AG04450 (cell line): Measurements from ENCODE around the gene PITRM1. TPM values are rescaled to one million over a fixed set of nuclear protein-coding genes. Genes with fewer than 3 reads are reported as not detected.

Source experiments
- CTCF ChIA-PET: fragments of 300-600, 350-600 bp; formaldehyde crosslinking; extraction: SDS; loops from one replicate; lab custom pipeline; 2022; ENCODE audit warnings: antibody characterized with exemption, inconsistent platforms; lab: Charles Lee
- POLR2A ChIA-PET: fragments of 350-600 bp; formaldehyde crosslinking; extraction: SDS; loops from one replicate; lab custom pipeline; 2021; ENCODE audit warnings: antibody characterized with exemption, inconsistent platforms; lab: Yijun Ruan, JAX
- DNase-seq: peaks from one replicate; pipeline ENCODE4 v3.0.0-alpha.2; 2011; ENCODE audit warnings: low read depth, low spot score
- H3K27ac ChIP-seq: one replicate; pipeline ENCODE4 v1.5.1; 2012; ENCODE audit warnings: low read depth, low read length, control low read depth
- H3K27me3 ChIP-seq: one replicate; pipeline ENCODE4 v1.6.0; 2012; ENCODE audit warnings: low read length; ENCODE audit not compliant: control insufficient read depth, insufficient read depth
- H3K4me3 ChIP-seq: 2 replicates; pipeline ENCODE4 v1.5.1; 2011; ENCODE audit warnings: mild to moderate bottlenecking, low read depth, low read length, control low read depth
- H3K9me3 ChIP-seq: 2 replicates; pipeline ENCODE4 v1.5.1; 2012; ENCODE audit warnings: low read length; ENCODE audit not compliant: control insufficient read depth, insufficient read depth
- CTCF ChIP-seq: IDR thresholded peaks from 2 replicates; pipeline ENCODE4 v1.5.1; 2011; ENCODE audit warnings: low read depth, low read length, control low read depth, inconsistent platforms
- polyA plus RNA-seq: library from polyadenylated mRNA; depleted of rRNA; stranded (reverse); fragments of >200 nt; gene quantifications from 2 replicates; pipeline ENCODE4 v1.2.3, GENCODE V29; 2011

The PITRM1 gene
- polyA plus RNA-seq, 1 experiment, result 52.8 TPM

- no peak overlapping the region for H3K4me3 ChIP-seq
- H3K27ac ChIP-seq, result no peak overlapping the region
- TF ChIP-seq CTCF, result no peak
- no peaks in the 10 kb centered on the region for H3K27me3 ChIP-seq
- DNase-seq, result no peak
- peaks cover 14% of the 10 kb centered on the region; the same call in 1 of the 2 replicates for H3K9me3 ChIP-seq
- POLR2A ChIA-PET, result interaction anchor here (0.6 kb wide), 1 partner anchor 121 kb away, joined by 6 read pairs; no protein-coding TSS in a partner anchor
- CTCF ChIA-PET, result no interaction called here
These were observed 69.7 kb downstream of the PITRM1 start for GRCh38 chr10:3102720-3103427.

GRCh38 chr10:3100856-3101640 is 71.5 kb downstream of the PITRM1 start:
- CTCF ChIA-PET, result interaction anchor here (0.6 to 0.7 kb wide), 2 partner anchors 57 to 72 kb away, joined by 3 to 4 read pairs; no protein-coding TSS in a partner anchor

GRCh38 chr10:3100093-3100792 is 72.3 kb downstream of the PITRM1 start:
- Histone ChIP-seq H3K4me3 (no peak overlapping the region), H3K27me3 (no peaks in the 10 kb centered on the region), H3K9me3 (peaks cover 14% of the 10 kb centered on the region; the same call in 1 of the 2 replicates), H3K27ac (no peak overlapping the region)
- ChIA-PET POLR2A (no interaction called here), CTCF (interaction anchor here (0.7 kb wide), 1 partner anchor 56 kb away, joined by 3 read pairs; no protein-coding TSS in a partner anchor)
- no peak for DNase-seq
- TF ChIP-seq CTCF, result no peak

More at GRCh38 chr10:3100856-3101640, 71.5 kb downstream of the PITRM1 start:
- Histone ChIP-seq H3K9me3 (peaks cover 14% of the 10 kb centered on the region; the same call in 1 of the 2 replicates), H3K27me3 (no peaks in the 10 kb centered on the region), H3K4me3 (no peak overlapping the region), H3K27ac (no peak overlapping the region)
- POLR2A ChIA-PET, result no interaction called here
- TF ChIP-seq CTCF, result no peak
- no peak for DNase-seq

GRCh38 chr10:3099291-3100092 is 73.1 kb downstream of the PITRM1 start:
- ChIA-PET CTCF (no interaction called here), POLR2A (interaction anchor here (0.7 kb wide), 1 partner anchor 9 kb away, joined by 3 read pairs; no protein-coding TSS in a partner anchor)
- H3K9me3 ChIP-seq, result peaks cover 14% of the 10 kb centered on the region; the same call in 1 of the 2 replicates
- DNase-seq, result peak; percentile 46
- TF ChIP-seq CTCF, result no peak
- no peak overlapping the region for H3K4me3 ChIP-seq
- H3K27ac ChIP-seq, result peak overlapping the region; percentile 22
- H3K27me3 ChIP-seq, result no peaks in the 10 kb centered on the region
